Measurements from ENCODE around the gene SNRK. TPM values are rescaled to one million over a fixed set of nuclear protein-coding genes. Genes with fewer than 3 reads are reported as not detected.

Gene SNRK
- total and polyA plus RNA-seq, 2 experiments from 2014 or later: 5.5 to 18.8 TPM

DNA sequence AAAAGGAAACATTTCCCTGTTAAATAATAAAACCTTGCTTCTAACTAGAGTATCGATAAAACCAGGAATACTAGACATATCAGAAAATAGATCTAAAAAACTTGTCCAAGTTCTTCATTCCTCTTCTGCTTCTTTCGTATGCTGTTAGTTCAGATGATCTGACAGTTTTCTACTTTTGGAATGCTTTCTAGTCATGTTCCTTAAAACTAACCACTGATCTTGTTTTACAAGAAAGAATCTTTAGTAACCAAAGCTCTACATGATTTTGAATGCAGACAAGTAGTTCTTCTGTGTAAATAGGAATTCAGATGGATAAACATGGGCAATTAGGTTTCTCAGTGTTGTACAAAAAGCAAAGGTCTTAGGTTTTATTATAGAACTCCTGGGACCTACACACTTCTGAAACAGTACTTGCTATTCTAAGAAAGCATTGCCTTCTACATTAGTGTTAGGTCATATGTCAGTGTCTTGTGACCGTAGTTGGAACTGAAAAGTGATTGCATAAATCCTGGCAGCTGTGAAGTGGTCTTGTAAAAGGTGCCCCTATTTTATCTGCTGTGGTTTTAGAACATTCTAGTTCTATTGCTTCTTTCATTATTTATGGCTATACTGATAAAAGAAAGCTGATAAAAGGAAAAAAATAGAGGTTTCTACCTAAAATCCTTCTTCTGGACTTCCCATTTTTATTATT lies 40.7 kb downstream of the SNRK start:
- Mint-ChIP-seq H3K4me3 (no peak overlapping the region), H3K4me1 (peaks cover 5% of the 10 kb centered on the region; the same call in 2 of the 3 replicates), H3K27ac (peak overlapping the region; percentile 9; the same call in 1 of the 2 replicates), H3K9me3 (no peaks in the 10 kb centered on the region; the same call in 2 of the 3 replicates), H3K27me3 (ENCODE audit: insufficient read depth, low read depth, poor library complexity) (no peaks in the 10 kb centered on the region), H3K36me3 (ENCODE audit: low read depth) (peaks cover 6% of the 10 kb centered on the region; the same call in 2 of the 3 replicates)
- H2AFZ ChIP-seq: no peak overlapping the region
- no peaks in the 10 kb centered on the region for H3K27me3 ChIP-seq (ENCODE audit: insufficient read depth)
- H4K20me1 ChIP-seq (replicated peaks; ENCODE audit: insufficient read depth): peaks cover 8% of the 10 kb centered on the region; the same call in 1 of the 2 replicates
- no peak overlapping the region for H3K4me3 ChIP-seq
- H3K36me3 ChIP-seq (ENCODE audit: insufficient read depth): no peaks in the 10 kb centered on the region
- TF ChIP-seq ZNF114 (CRISPR knock-in tag; IDR thresholded peaks at IDR 0.05): no peak
- TF ChIP-seq, protein P1, sequence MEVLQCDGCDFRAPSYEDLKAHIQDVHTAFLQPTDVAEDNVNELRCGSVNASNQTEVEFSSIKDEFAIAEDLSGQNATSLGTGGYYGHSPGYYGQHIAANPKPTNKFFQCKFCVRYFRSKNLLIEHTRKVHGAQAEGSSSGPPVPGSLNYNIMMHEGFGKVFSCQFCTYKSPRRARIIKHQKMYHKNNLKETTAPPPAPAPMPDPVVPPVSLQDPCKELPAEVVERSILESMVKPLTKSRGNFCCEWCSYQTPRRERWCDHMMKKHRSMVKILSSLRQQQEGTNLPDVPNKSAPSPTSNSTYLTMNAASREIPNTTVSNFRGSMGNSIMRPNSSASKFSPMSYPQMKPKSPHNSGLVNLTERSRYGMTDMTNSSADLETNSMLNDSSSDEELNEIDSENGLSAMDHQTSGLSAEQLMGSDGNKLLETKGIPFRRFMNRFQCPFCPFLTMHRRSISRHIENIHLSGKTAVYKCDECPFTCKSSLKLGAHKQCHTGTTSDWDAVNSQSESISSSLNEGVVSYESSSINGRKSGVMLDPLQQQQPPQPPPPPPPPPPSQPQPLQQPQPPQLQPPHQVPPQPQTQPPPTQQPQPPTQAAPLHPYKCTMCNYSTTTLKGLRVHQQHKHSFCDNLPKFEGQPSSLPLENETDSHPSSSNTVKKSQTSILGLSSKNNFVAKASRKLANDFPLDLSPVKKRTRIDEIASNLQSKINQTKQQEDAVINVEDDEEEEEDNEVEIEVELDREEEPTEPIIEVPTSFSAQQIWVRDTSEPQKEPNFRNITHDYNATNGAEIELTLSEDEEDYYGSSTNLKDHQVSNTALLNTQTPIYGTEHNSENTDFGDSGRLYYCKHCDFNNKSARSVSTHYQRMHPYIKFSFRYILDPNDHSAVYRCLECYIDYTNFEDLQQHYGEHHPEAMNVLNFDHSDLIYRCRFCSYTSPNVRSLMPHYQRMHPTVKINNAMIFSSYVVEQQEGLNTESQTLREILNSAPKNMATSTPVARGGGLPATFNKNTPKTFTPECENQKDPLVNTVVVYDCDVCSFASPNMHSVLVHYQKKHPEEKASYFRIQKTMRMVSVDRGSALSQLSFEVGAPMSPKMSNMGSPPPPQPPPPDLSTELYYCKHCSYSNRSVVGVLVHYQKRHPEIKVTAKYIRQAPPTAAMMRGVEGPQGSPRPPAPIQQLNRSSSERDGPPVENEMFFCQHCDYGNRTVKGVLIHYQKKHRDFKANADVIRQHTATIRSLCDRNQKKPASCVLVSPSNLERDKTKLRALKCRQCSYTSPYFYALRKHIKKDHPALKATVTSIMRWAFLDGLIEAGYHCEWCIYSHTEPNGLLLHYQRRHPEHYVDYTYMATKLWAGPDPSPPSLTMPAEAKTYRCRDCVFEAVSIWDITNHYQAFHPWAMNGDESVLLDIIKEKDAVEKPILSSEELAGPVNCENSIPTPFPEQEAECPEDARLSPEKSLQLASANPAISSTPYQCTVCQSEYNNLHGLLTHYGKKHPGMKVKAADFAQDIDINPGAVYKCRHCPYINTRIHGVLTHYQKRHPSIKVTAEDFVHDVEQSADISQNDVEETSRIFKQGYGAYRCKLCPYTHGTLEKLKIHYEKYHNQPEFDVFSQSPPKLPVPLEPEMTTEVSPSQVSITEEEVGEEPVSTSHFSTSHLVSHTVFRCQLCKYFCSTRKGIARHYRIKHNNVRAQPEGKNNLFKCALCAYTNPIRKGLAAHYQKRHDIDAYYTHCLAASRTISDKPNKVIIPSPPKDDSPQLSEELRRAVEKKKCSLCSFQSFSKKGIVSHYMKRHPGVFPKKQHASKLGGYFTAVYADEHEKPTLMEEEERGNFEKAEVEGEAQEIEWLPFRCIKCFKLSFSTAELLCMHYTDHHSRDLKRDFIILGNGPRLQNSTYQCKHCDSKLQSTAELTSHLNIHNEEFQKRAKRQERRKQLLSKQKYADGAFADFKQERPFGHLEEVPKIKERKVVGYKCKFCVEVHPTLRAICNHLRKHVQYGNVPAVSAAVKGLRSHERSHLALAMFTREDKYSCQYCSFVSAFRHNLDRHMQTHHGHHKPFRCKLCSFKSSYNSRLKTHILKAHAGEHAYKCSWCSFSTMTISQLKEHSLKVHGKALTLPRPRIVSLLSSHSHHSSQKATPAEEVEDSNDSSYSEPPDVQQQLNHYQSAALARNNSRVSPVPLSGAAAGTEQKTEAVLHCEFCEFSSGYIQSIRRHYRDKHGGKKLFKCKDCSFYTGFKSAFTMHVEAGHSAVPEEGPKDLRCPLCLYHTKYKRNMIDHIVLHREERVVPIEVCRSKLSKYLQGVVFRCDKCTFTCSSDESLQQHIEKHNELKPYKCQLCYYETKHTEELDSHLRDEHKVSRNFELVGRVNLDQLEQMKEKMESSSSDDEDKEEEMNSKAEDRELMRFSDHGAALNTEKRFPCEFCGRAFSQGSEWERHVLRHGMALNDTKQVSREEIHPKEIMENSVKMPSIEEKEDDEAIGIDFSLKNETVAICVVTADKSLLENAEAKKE (CRISPR knock-in tag; IDR thresholded peaks at IDR 0.05): no peak
- no peak for TF ChIP-seq CREB1 (CRISPR knock-in tag; IDR thresholded peaks at IDR 0.05; ENCODE audit: low read depth)
- TF ChIP-seq EZH2 (IDR thresholded peaks at IDR 0.05; ENCODE audit: low read depth, unreplicated experiment): no peak
- TF ChIP-seq STAT1 (IDR thresholded peaks at IDR 0.05; ENCODE audit: unreplicated experiment): no peak
- TF ChIP-seq, protein P2, sequence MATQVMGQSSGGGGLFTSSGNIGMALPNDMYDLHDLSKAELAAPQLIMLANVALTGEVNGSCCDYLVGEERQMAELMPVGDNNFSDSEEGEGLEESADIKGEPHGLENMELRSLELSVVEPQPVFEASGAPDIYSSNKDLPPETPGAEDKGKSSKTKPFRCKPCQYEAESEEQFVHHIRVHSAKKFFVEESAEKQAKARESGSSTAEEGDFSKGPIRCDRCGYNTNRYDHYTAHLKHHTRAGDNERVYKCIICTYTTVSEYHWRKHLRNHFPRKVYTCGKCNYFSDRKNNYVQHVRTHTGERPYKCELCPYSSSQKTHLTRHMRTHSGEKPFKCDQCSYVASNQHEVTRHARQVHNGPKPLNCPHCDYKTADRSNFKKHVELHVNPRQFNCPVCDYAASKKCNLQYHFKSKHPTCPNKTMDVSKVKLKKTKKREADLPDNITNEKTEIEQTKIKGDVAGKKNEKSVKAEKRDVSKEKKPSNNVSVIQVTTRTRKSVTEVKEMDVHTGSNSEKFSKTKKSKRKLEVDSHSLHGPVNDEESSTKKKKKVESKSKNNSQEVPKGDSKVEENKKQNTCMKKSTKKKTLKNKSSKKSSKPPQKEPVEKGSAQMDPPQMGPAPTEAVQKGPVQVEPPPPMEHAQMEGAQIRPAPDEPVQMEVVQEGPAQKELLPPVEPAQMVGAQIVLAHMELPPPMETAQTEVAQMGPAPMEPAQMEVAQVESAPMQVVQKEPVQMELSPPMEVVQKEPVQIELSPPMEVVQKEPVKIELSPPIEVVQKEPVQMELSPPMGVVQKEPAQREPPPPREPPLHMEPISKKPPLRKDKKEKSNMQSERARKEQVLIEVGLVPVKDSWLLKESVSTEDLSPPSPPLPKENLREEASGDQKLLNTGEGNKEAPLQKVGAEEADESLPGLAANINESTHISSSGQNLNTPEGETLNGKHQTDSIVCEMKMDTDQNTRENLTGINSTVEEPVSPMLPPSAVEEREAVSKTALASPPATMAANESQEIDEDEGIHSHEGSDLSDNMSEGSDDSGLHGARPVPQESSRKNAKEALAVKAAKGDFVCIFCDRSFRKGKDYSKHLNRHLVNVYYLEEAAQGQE (IDR thresholded peaks at IDR 0.05; ENCODE audit: unreplicated experiment): no peak
- TF ChIP-seq, protein P3, sequence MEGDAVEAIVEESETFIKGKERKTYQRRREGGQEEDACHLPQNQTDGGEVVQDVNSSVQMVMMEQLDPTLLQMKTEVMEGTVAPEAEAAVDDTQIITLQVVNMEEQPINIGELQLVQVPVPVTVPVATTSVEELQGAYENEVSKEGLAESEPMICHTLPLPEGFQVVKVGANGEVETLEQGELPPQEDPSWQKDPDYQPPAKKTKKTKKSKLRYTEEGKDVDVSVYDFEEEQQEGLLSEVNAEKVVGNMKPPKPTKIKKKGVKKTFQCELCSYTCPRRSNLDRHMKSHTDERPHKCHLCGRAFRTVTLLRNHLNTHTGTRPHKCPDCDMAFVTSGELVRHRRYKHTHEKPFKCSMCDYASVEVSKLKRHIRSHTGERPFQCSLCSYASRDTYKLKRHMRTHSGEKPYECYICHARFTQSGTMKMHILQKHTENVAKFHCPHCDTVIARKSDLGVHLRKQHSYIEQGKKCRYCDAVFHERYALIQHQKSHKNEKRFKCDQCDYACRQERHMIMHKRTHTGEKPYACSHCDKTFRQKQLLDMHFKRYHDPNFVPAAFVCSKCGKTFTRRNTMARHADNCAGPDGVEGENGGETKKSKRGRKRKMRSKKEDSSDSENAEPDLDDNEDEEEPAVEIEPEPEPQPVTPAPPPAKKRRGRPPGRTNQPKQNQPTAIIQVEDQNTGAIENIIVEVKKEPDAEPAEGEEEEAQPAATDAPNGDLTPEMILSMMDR (conservative IDR thresholded peaks at IDR 0.05; ENCODE audit: low read depth in 2 of 2): no peak
- TF ChIP-seq, protein P4, sequence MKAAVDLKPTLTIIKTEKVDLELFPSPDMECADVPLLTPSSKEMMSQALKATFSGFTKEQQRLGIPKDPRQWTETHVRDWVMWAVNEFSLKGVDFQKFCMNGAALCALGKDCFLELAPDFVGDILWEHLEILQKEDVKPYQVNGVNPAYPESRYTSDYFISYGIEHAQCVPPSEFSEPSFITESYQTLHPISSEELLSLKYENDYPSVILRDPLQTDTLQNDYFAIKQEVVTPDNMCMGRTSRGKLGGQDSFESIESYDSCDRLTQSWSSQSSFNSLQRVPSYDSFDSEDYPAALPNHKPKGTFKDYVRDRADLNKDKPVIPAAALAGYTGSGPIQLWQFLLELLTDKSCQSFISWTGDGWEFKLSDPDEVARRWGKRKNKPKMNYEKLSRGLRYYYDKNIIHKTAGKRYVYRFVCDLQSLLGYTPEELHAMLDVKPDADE (IDR thresholded peaks at IDR 0.05): no peak
- no peak for TF ChIP-seq EZH2phosphoT487 (IDR thresholded peaks at IDR 0.05; ENCODE audit: unreplicated experiment)
- no peak for TF ChIP-seq NANOG (IDR thresholded peaks at IDR 0.05; ENCODE audit: borderline replicate concordance)
- no peak for TF ChIP-seq POLR2AphosphoS5 (IDR thresholded peaks at IDR 0.05; ENCODE audit: low read depth)
- no peak for TF ChIP-seq JUNB (IDR thresholded peaks at IDR 0.05; ENCODE audit: unreplicated experiment)
- TF ChIP-seq ZNF331 (CRISPR knock-in tag; IDR thresholded peaks at IDR 0.05; ENCODE audit: low read depth): no peak
- no peaks in the 10 kb centered on the region for H3F3A ChIP-seq (replicated peaks; ENCODE audit: low read depth)
- peaks cover 39% of the 10 kb centered on the region for H3K79me2 ChIP-seq (replicated peaks; ENCODE audit: insufficient read depth)
- H3K4me2 ChIP-seq: no peak overlapping the region
- ATAC-seq (no peak), DNase-seq (ENCODE audit: low spot score) (no peak)
- no peaks in the 10 kb centered on the region for H3K4me1 ChIP-seq (ENCODE audit: insufficient read depth)
- H3K27ac ChIP-seq (ENCODE audit: low read depth): no peak overlapping the region
- H3K9me2 ChIP-seq (ENCODE audit: insufficient read depth): no peaks in the 10 kb centered on the region

Data from GM23338 (cell line).